H1 (cell line): ENCODE data around the gene ENTPD8. TPM values are rescaled to one million over a fixed set of nuclear protein-coding genes. Genes with fewer than 3 reads are reported as not detected.

ENCODE experiments used
- CTCF ChIA-PET: fragments of 300-600 bp; sonication (Branson Sonifier 250); formaldehyde crosslinking; loops from one replicate; lab custom pipeline; 2021; ENCODE audit not compliant: partially characterized antibody; lab: Charles Lee
- POLR2A ChIA-PET: fragments of 300-600 bp; sonication (Branson Sonifier 250); formaldehyde crosslinking; loops from one replicate; lab custom pipeline; 2021; ENCODE audit warnings: inconsistent platforms; ENCODE audit not compliant: partially characterized antibody; lab: Charles Lee
- DNase-seq, 2 experiments: peaks; one replicate each; pipeline versions ENCODE4 v3.0.0 to v3.0.0-alpha.2; 2010 to 2022; ENCODE audit warnings: low spot score in 2 of 2, low read depth in 1 of 2, mixed read lengths in 1 of 2
- FAIRE-seq: peaks from 2 replicates; lab custom pipeline; 2011; peaks lifted over from hg19 to GRCh38; lab: Jason Lieb, UNC
- H2AFZ ChIP-seq: 2 replicates; pipeline ENCODE4 v1.8.1; 2012; ENCODE audit warnings: low read length, inconsistent platforms
- H2AK5ac ChIP-seq: 2 replicates; pipeline ENCODE4 v1.6.1; 2013; ENCODE audit warnings: low read depth, low read length
- H2BK120ac ChIP-seq: replicated peaks from 2 replicates; pipeline ENCODE3; 2013; ENCODE audit warnings: low read depth, low read length, inconsistent platforms
- H2BK12ac ChIP-seq: 2 replicates; pipeline ENCODE4 v1.6.1; 2013; ENCODE audit warnings: low read depth, low read length
- H2BK15ac ChIP-seq: 2 replicates; pipeline ENCODE4 v1.6.1; 2013; ENCODE audit warnings: low read length
- H2BK20ac ChIP-seq: 2 replicates; pipeline ENCODE4 v1.6.1; 2013; ENCODE audit warnings: low read length
- H2BK5ac ChIP-seq: 2 replicates; pipeline ENCODE4 v1.6.1; 2013; ENCODE audit warnings: low read depth, low read length
- H3K14ac ChIP-seq: 2 replicates; pipeline ENCODE4 v1.6.1; 2013; ENCODE audit warnings: inconsistent platforms; ENCODE audit not compliant: insufficient read length
- H3K18ac ChIP-seq: 2 replicates; pipeline ENCODE4 v1.6.1; 2013; ENCODE audit warnings: low read length; ENCODE audit errors: extremely low read depth
- H3K23ac ChIP-seq: 2 replicates; pipeline ENCODE4 v1.6.1; 2013; ENCODE audit warnings: inconsistent platforms; ENCODE audit not compliant: insufficient read length
- H3K23me2 ChIP-seq: 2 replicates; pipeline ENCODE4 v1.6.1; 2013; ENCODE audit warnings: low read depth, low read length
- H3K27ac ChIP-seq: 2 replicates; pipeline ENCODE4 v1.6.1; 2011; ENCODE audit warnings: low read depth, low read length, inconsistent platforms
- H3K27me3 ChIP-seq, 4 experiments: replicated peaks in 1 of 4; 1 replicate in 1 of 4; 2 replicates in 3 of 4; pipeline versions ENCODE4 v1.6.1 to v1.8.1; 2011 to 2013; ENCODE audit warnings: low read length in 3 of 4, mild to moderate bottlenecking in 3 of 4, inconsistent platforms in 2 of 4, mixed read lengths in 2 of 4, moderate library complexity in 1 of 4; ENCODE audit not compliant: control insufficient read depth in 3 of 4, insufficient read depth in 3 of 4; ENCODE audit errors: extremely low read depth in 1 of 4
- H3K36me3 ChIP-seq, 4 experiments: 2 replicates each; pipeline versions ENCODE4 v1.6.1 to v1.8.1; 2011 to 2013; ENCODE audit warnings: mild to moderate bottlenecking in 4 of 4, low read length in 3 of 4, moderate library complexity in 2 of 4, control low read depth in 1 of 4, inconsistent platforms in 1 of 4; ENCODE audit not compliant: insufficient read depth in 4 of 4, control insufficient read depth in 2 of 4
- H3K4ac ChIP-seq: replicated peaks from 2 replicates; pipeline ENCODE3; 2013; ENCODE audit warnings: low read length, low read depth, mixed read lengths, inconsistent platforms; ENCODE audit not compliant: insufficient read length
- H3K4me1 ChIP-seq, 4 experiments: replicated peaks in 1 of 4; 1 replicate in 1 of 4; 2 replicates in 3 of 4; pipeline versions ENCODE4 v1.6.1 to v1.8.1; 2011 to 2013; ENCODE audit warnings: low read length in 3 of 4, inconsistent platforms in 2 of 4, mixed read lengths in 1 of 4; ENCODE audit not compliant: insufficient read depth in 4 of 4, control insufficient read depth in 3 of 4
- H3K4me2 ChIP-seq, 2 experiments: 2 replicates each; pipeline versions ENCODE4 v1.6.1 to v1.8.1; 2011 to 2013; ENCODE audit warnings: low read depth in 2 of 2, low read length in 2 of 2, control low read depth in 1 of 2, inconsistent platforms in 1 of 2, mild to moderate bottlenecking in 1 of 2; ENCODE audit not compliant: insufficient read depth in 1 of 2
- H3K4me3 ChIP-seq, 4 experiments: fragments of 200-600, 300-600 bp in 1 of 4; sonication (generic), shearing (Covaris generic), sonication (Bioruptor Twin) in 1 of 4; 2 replicates each; pipeline versions ENCODE4 v1.5.1 to v1.8.1; 2011 to 2016; ENCODE audit warnings: low read length in 4 of 4, low read depth in 3 of 4, control low read depth in 2 of 4, inconsistent platforms in 2 of 4, mild to moderate bottlenecking in 2 of 4, mixed read lengths in 1 of 4, moderate library complexity in 1 of 4; ENCODE audit not compliant: insufficient read depth in 2 of 4; ENCODE audit errors: extremely low read depth in 1 of 4
- H3K56ac ChIP-seq: replicated peaks from 2 replicates; pipeline ENCODE3; 2013; ENCODE audit warnings: low read depth, mild to moderate bottlenecking, mixed read lengths, low read length, inconsistent platforms; ENCODE audit not compliant: insufficient read length
- H3K79me1 ChIP-seq: 2 replicates; pipeline ENCODE4 v1.6.1; 2013; ENCODE audit warnings: low read depth, low read length, control low read depth
- H3K79me2 ChIP-seq, 2 experiments: 2 replicates each; pipeline versions ENCODE4 v1.6.1 to v1.8.1; 2012 to 2013; ENCODE audit warnings: low read length in 2 of 2, mild to moderate bottlenecking in 2 of 2, inconsistent platforms in 1 of 2; ENCODE audit not compliant: insufficient read depth in 2 of 2, control insufficient read depth in 1 of 2
- H3K9ac ChIP-seq, 4 experiments: replicated peaks in 1 of 4; 1 replicate in 1 of 4; 2 replicates in 3 of 4; pipeline versions ENCODE4 v1.6.1 to v1.8.1; 2011 to 2013; ENCODE audit warnings: low read depth in 3 of 4, low read length in 3 of 4, control low read depth in 2 of 4, mild to moderate bottlenecking in 2 of 4, moderate library complexity in 2 of 4, inconsistent platforms in 1 of 4; ENCODE audit errors: extremely low read depth in 1 of 4
- H3K9me3 ChIP-seq, 2 experiments: 2 replicates each; pipeline versions ENCODE4 v1.6.1 to v1.8.1; 2012 to 2013; ENCODE audit warnings: mild to moderate bottlenecking in 2 of 2, moderate library complexity in 2 of 2, control low read depth in 1 of 2, inconsistent platforms in 1 of 2, low read depth in 1 of 2, low read length in 1 of 2, mixed read lengths in 1 of 2; ENCODE audit not compliant: insufficient read depth in 2 of 2
- H4K20me1 ChIP-seq, 2 experiments: replicated peaks in 1 of 2; 2 replicates each; pipeline versions ENCODE3 to v1.8.1; 2011 to 2013; ENCODE audit warnings: inconsistent platforms in 2 of 2, low read length in 2 of 2, mild to moderate bottlenecking in 1 of 2; ENCODE audit not compliant: insufficient read depth in 2 of 2, control insufficient read depth in 1 of 2
- H4K5ac ChIP-seq: 2 replicates; pipeline ENCODE4 v1.6.1; 2013; ENCODE audit warnings: low read length, low read depth, mixed read lengths, inconsistent platforms; ENCODE audit not compliant: insufficient read length
- H4K8ac ChIP-seq: 2 replicates; pipeline ENCODE4 v1.8.0; 2013; ENCODE audit warnings: mild to moderate bottlenecking, moderate library complexity, low read length, inconsistent platforms; ENCODE audit not compliant: insufficient read depth; ENCODE audit errors: extremely low read depth
- H4K91ac ChIP-seq: replicated peaks from 2 replicates; pipeline ENCODE3; 2013; ENCODE audit warnings: low read length, mixed read lengths, inconsistent platforms; ENCODE audit not compliant: insufficient read length
- BACH1 ChIP-seq: IDR thresholded peaks from 2 replicates; pipeline ENCODE4 v1.6.1; 2012; ENCODE audit warnings: low read length, improper control_type of control experiment
- PHF8 ChIP-seq: fragments of 200-600 bp; sonication (generic); conservative IDR thresholded peaks from 2 replicates; pipeline ENCODE4 v1.7.1; 2012; ENCODE audit warnings: low read depth, mild to moderate bottlenecking, inconsistent platforms, low read length, moderate library complexity
- WGBS, 2 experiments: shearing (Covaris generic) in 1 of 2; methylation state at CpG; one replicate each; pipeline versions ENCODE4 v1.1.6 to v1.1.7; 2013 to 2015; ENCODE audit warnings: low lambda C conversion rate in 2 of 2, mixed read lengths in 2 of 2, inconsistent platforms in 1 of 2, low coverage in 1 of 2, missing lambda C conversion rate in 1 of 2; ENCODE audit not compliant: insufficient replicate concordance in 2 of 2, insufficient coverage in 1 of 2, insufficient read length in 1 of 2; ENCODE audit errors: extremely low coverage in 1 of 2, missing lambda C conversion rate in 1 of 2; 5-methylcytosine and 5-hydroxymethylcytosine counted together
- polyA plus RNA-seq, 7 experiments: library from polyadenylated mRNA; depleted of rRNA in 3 of 7; stranded (reverse) in 5 of 7; unstranded in 2 of 7; fragments of >200 nt in 5 of 7; fragments of 200-250 nt in 2 of 7; gene quantifications; 1 replicate in 5 of 7; 2 replicates in 1 of 7; 4 replicates in 1 of 7; pipeline versions ENCODE4 v1.2.1 to v1.2.3, GENCODE V29; 2011 to 2013; ENCODE audit warnings: missing spikeins in 2 of 7, mixed read lengths in 2 of 7
- total RNA-seq: library from RNA; stranded (reverse); fragmentation: NEBNext Ultra II Directional; extraction: Animal tissue kit (Norgen Biotek cat#: 25700); gene quantifications from 2 replicates; pipeline ENCODE4 v1.2.1, GENCODE V29; 2021

The ENTPD8 gene
- total and polyA plus RNA-seq, 2 of the 8 experiments (the other 6 are each of a cell fraction or from before 2014, with no cell fraction given): 0.48 to 0.51 TPM

- WGBS, 2 experiments: 88% methylated on average over 9 of the region's 9 CpGs; no CpG with 5 or more reads in 1 of the 2 experiments
- Histone ChIP-seq H2BK20ac (no peak overlapping the region), H4K8ac (no peak overlapping the region), H3K9me3 (no peaks in the 10 kb centered on the region; a peak in 1 of 4 replicates), H3K79me2 (no peaks in the 10 kb centered on the region), H2BK120ac (no peak overlapping the region), H3K36me3 (no peaks in the 10 kb centered on the region), H4K5ac (no peak overlapping the region), H3K9ac (no peak overlapping the region), H3K23me2 (no peaks in the 10 kb centered on the region; the same call in 1 of the 2 replicates), H3K4me3 (no peak overlapping the region), H3K23ac (no peak overlapping the region), H2AK5ac (no peak overlapping the region), H3K18ac (no peak overlapping the region), H3K4me2 (no peak overlapping the region), H3K27me3 (no peaks in the 10 kb centered on the region; a peak in 1 of 7 replicates), H2BK15ac (no peak overlapping the region), H2BK5ac (no peak overlapping the region), H3K4me1 (no peaks in the 10 kb centered on the region), H3K27ac (no peak overlapping the region), H3K79me1 (no peaks in the 10 kb centered on the region), H3K4ac (no peak overlapping the region), H2BK12ac (no peak overlapping the region), H3K14ac (no peak overlapping the region), H4K20me1 (peaks cover 0 to 4% of the 10 kb centered on the region in 2 experiments), H3K56ac (no peak overlapping the region), H2AFZ (no peak overlapping the region), H4K91ac (no peak overlapping the region)
- TF ChIP-seq PHF8: no peak
- TF ChIP-seq BACH1: no peak
- FAIRE-seq (no peak), DNase-seq (no peak)
- CTCF ChIA-PET: interaction anchor here (1.8 kb wide), 1 partner anchor 14 kb away, joined by 4 read pairs; no protein-coding TSS in a partner anchor
- POLR2A ChIA-PET: no interaction called here
Measured at GRCh38 chr9:137490532-137491186, 49.5 kb upstream of the ENTPD8 start.
